ENCODE measurements around the gene C1orf159. TPM values are rescaled to one million over a fixed set of nuclear protein-coding genes. Genes with fewer than 3 reads are reported as not detected.
"Not testable (repeated sequence)": the region's sequence is repeated elsewhere in the genome, so short reads cannot be mapped to it uniquely, and the experiment has no call there.

Gene C1orf159
- total and polyA plus RNA-seq, 2 experiments from 2014 or later = 11.4 to 13.1 TPM

GRCh38 chr1:1109743-1110142 is 6.1 kb downstream of the C1orf159 start:
- Histone ChIP-seq H3K4me2 (ENCODE audit: unreplicated experiment) (no peak overlapping the region), H3K9ac (no peak overlapping the region), H3K36me3 (ENCODE audit: low read depth) (no peaks in the 10 kb centered on the region), H2AFZ (no peak overlapping the region), H4K20me1 (ENCODE audit: insufficient read depth) (no peaks in the 10 kb centered on the region), H3K27ac (no peak overlapping the region), H3K9me3 (ENCODE audit: low read depth) (no peaks in the 10 kb centered on the region), H3K27me3 (replicated peaks; ENCODE audit: insufficient read depth) (no peaks in the 10 kb centered on the region), H3F3A (ENCODE audit: insufficient read depth) (no peaks in the 10 kb centered on the region), H3K4me3 (no peak overlapping the region), H3K4me1 (ENCODE audit: insufficient read depth) (no peaks in the 10 kb centered on the region), H3K9me2 (ENCODE audit: insufficient read depth) (no peaks in the 10 kb centered on the region), H3K79me2 (ENCODE audit: insufficient read depth) (peaks cover 35% of the 10 kb centered on the region)
- TF ChIP-seq EZH2 (IDR thresholded peaks at IDR 0.05; ENCODE audit: insufficient read depth, poor library complexity, severe bottlenecking) (no peak), EZH2phosphoT487 (IDR thresholded peaks at IDR 0.05; ENCODE audit: insufficient read depth, low read depth) (no peak)
- in situ Hi-C loops (cut with MboI) = no loop called here
- WGBS, 2 experiments (ENCODE audit: low coverage in 1 of 2, low lambda C conversion rate in 2 of 2, missing lambda C conversion rate in 2 of 2) = 85 to 86% methylated on average over 14 of the region's 14 CpGs
- DNase-seq = no peak

GRCh38 chr1:1106510-1107221 is 9.2 kb downstream of the C1orf159 start:
- no peak overlapping the region for H3K4me3 ChIP-seq
- in situ Hi-C loops (cut with MboI) = no loop called here
- no peak overlapping the region for H3K4me2 ChIP-seq (ENCODE audit: unreplicated experiment)
- no peaks in the 10 kb centered on the region for H3K36me3 ChIP-seq (ENCODE audit: low read depth)
- no peak for DNase-seq
- no peak overlapping the region for H3K9ac ChIP-seq
- WGBS, 2 experiments (ENCODE audit: low coverage in 1 of 2, low lambda C conversion rate in 2 of 2, missing lambda C conversion rate in 2 of 2) = 93% methylated on average over 17 to 24 of the region's 31 CpGs
- no peaks in the 10 kb centered on the region for H3K4me1 ChIP-seq (ENCODE audit: insufficient read depth)
- no peaks in the 10 kb centered on the region for H3K27me3 ChIP-seq (replicated peaks; ENCODE audit: insufficient read depth)
- H2AFZ ChIP-seq = no peak overlapping the region
- no peaks in the 10 kb centered on the region for H3K9me3 ChIP-seq (ENCODE audit: low read depth)
- H3K27ac ChIP-seq = no peak overlapping the region
- H3F3A ChIP-seq (ENCODE audit: insufficient read depth) = no peaks in the 10 kb centered on the region
- no peaks in the 10 kb centered on the region for H4K20me1 ChIP-seq (ENCODE audit: insufficient read depth)
- no peaks in the 10 kb centered on the region for H3K9me2 ChIP-seq (ENCODE audit: insufficient read depth)
- H3K79me2 ChIP-seq (ENCODE audit: insufficient read depth) = peaks cover 35% of the 10 kb centered on the region
- TF ChIP-seq EZH2 (IDR thresholded peaks at IDR 0.05; ENCODE audit: insufficient read depth, poor library complexity, severe bottlenecking) = no peak

GRCh38 chr1:1104152-1104551 is 11.7 kb downstream of the C1orf159 start:
- H3K9me2 ChIP-seq (ENCODE audit: insufficient read depth); H3K4me2 ChIP-seq (ENCODE audit: unreplicated experiment); H4K20me1 ChIP-seq (ENCODE audit: insufficient read depth); H3K4me3 ChIP-seq; in situ Hi-C loops (cut with MboI); H3K9me3 ChIP-seq (ENCODE audit: low read depth); H3K36me3 ChIP-seq (ENCODE audit: low read depth); H2AFZ ChIP-seq; H3K27ac ChIP-seq; DNase-seq; H3K9ac ChIP-seq; H3K27me3 ChIP-seq (replicated peaks; ENCODE audit: insufficient read depth); H3K4me1 ChIP-seq (ENCODE audit: insufficient read depth); H3F3A ChIP-seq (ENCODE audit: insufficient read depth): not testable (repeated sequence)
- WGBS, 2 experiments (ENCODE audit: low coverage in 1 of 2, low lambda C conversion rate in 2 of 2, missing lambda C conversion rate in 2 of 2) = 89 to 92% methylated on average over 6 of the region's 6 CpGs
- H3K79me2 ChIP-seq (ENCODE audit: insufficient read depth) = peaks cover 17% of the 10 kb centered on the region; the same call in 1 of the 2 replicates

- Histone ChIP-seq H3K4me2 (ENCODE audit: unreplicated experiment) (no peak overlapping the region), H3K9me2 (ENCODE audit: insufficient read depth) (no peaks in the 10 kb centered on the region), H4K20me1 (ENCODE audit: insufficient read depth) (no peaks in the 10 kb centered on the region), H3K27ac (no peak overlapping the region), H3K4me3 (no peak overlapping the region), H3K27me3 (replicated peaks; ENCODE audit: insufficient read depth) (no peaks in the 10 kb centered on the region), H3K79me2 (ENCODE audit: insufficient read depth) (peaks cover 6% of the 10 kb centered on the region; the same call in 1 of the 2 replicates), H3K9ac (no peak overlapping the region), H3K4me1 (ENCODE audit: insufficient read depth) (no peaks in the 10 kb centered on the region), H3K36me3 (ENCODE audit: low read depth) (no peaks in the 10 kb centered on the region), H2AFZ (no peak overlapping the region), H3K9me3 (ENCODE audit: low read depth) (no peaks in the 10 kb centered on the region), H3F3A (ENCODE audit: insufficient read depth) (no peaks in the 10 kb centered on the region)
- 92 to 93% methylated on average over 7 of the region's 7 CpGs for WGBS, 2 experiments (ENCODE audit: low coverage in 1 of 2, low lambda C conversion rate in 2 of 2, missing lambda C conversion rate in 2 of 2)
- TF ChIP-seq EZH2phosphoT487 (IDR thresholded peaks at IDR 0.05; ENCODE audit: insufficient read depth, low read depth) = no peak
- no peak for TF ChIP-seq EZH2 (IDR thresholded peaks at IDR 0.05; ENCODE audit: insufficient read depth, poor library complexity, severe bottlenecking)
- DNase-seq = no peak
- in situ Hi-C loops (cut with MboI) = no loop called here
These were observed 14.4 kb downstream of the C1orf159 start for GRCh38 chr1:1101503-1101902.

GRCh38 chr1:1100296-1100695 is 15.6 kb downstream of the C1orf159 start:
- Histone ChIP-seq H3F3A (ENCODE audit: insufficient read depth) (no peaks in the 10 kb centered on the region), H3K36me3 (ENCODE audit: low read depth) (no peaks in the 10 kb centered on the region), H4K20me1 (ENCODE audit: insufficient read depth) (no peaks in the 10 kb centered on the region), H3K4me1 (ENCODE audit: insufficient read depth) (no peaks in the 10 kb centered on the region), H3K9ac (no peak overlapping the region), H3K4me2 (ENCODE audit: unreplicated experiment) (no peak overlapping the region), H3K9me2 (ENCODE audit: insufficient read depth) (no peaks in the 10 kb centered on the region), H3K4me3 (no peak overlapping the region), H2AFZ (no peak overlapping the region), H3K27ac (no peak overlapping the region), H3K79me2 (ENCODE audit: insufficient read depth) (peaks cover 6% of the 10 kb centered on the region; the same call in 1 of the 2 replicates), H3K9me3 (ENCODE audit: low read depth) (no peaks in the 10 kb centered on the region), H3K27me3 (replicated peaks; ENCODE audit: insufficient read depth) (no peaks in the 10 kb centered on the region)
- TF ChIP-seq EZH2 (IDR thresholded peaks at IDR 0.05; ENCODE audit: insufficient read depth, poor library complexity, severe bottlenecking) (no peak), EZH2phosphoT487 (IDR thresholded peaks at IDR 0.05; ENCODE audit: insufficient read depth, low read depth) (no peak)
- WGBS, 2 experiments (ENCODE audit: low coverage in 1 of 2, low lambda C conversion rate in 2 of 2, missing lambda C conversion rate in 2 of 2) = 96 to 98% methylated on average over 11 of the region's 11 CpGs
- DNase-seq = no peak
- in situ Hi-C loops (cut with MboI) = no loop called here
